ENCODE data around the gene TTLL3. TPM values are rescaled to one million over a fixed set of nuclear protein-coding genes. Genes with fewer than 3 reads are reported as not detected.

The TTLL3 gene
- total RNA-seq, 1 donor from 2014 or later, result 53.6 TPM

DNA sequence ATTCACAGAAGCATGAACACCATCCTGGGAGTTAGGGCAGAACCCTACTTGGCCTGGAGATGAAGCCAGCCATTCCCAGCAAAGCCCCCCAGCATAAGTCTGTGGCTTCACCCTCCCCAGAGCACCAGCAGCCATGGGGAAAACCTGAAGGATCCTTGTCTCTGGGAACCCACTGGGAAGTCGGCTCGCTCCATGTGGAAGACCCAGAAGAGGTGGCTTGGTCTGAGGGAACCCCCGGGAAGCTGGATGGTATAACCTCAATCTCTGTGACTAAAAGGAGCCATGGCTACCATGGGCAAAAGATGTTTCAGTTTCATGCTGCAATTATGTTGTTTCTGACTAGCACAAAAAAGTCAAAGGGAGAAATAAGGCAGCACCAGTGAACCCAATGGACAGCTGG is 45.5 kb downstream of the TTLL3 start:
- DNase-seq (ENCODE audit: extremely low spot score, unreplicated experiment), result no peak
- TF ChIP-seq, protein P1, sequence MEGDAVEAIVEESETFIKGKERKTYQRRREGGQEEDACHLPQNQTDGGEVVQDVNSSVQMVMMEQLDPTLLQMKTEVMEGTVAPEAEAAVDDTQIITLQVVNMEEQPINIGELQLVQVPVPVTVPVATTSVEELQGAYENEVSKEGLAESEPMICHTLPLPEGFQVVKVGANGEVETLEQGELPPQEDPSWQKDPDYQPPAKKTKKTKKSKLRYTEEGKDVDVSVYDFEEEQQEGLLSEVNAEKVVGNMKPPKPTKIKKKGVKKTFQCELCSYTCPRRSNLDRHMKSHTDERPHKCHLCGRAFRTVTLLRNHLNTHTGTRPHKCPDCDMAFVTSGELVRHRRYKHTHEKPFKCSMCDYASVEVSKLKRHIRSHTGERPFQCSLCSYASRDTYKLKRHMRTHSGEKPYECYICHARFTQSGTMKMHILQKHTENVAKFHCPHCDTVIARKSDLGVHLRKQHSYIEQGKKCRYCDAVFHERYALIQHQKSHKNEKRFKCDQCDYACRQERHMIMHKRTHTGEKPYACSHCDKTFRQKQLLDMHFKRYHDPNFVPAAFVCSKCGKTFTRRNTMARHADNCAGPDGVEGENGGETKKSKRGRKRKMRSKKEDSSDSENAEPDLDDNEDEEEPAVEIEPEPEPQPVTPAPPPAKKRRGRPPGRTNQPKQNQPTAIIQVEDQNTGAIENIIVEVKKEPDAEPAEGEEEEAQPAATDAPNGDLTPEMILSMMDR (IDR thresholded peaks at IDR 0.05), result no peak
- H3K4me1 Mint-ChIP-seq (ENCODE audit: unreplicated experiment), result no peaks in the 10 kb centered on the region
- peaks cover 18% of the 10 kb centered on the region for H3K27me3 Mint-ChIP-seq (ENCODE audit: unreplicated experiment)
- no peak overlapping the region for H3K27ac Mint-ChIP-seq (ENCODE audit: unreplicated experiment)
- H3K4me3 Mint-ChIP-seq (ENCODE audit: unreplicated experiment), result no peak overlapping the region
- H3K36me3 Mint-ChIP-seq (ENCODE audit: unreplicated experiment), result no peaks in the 10 kb centered on the region
- H3K9me3 Mint-ChIP-seq (ENCODE audit: unreplicated experiment), result no peaks in the 10 kb centered on the region

- DNase-seq (ENCODE audit: extremely low spot score, unreplicated experiment), result no peak
These were observed 49.5 kb downstream of the TTLL3 start for GRCh38 chr3:9859530-9860025.

GRCh38 chr3:9861201-9861600 is 51.1 kb downstream of the TTLL3 start:
- TF ChIP-seq, protein P1 (IDR thresholded peaks at IDR 0.05), result no peak
- no peaks in the 10 kb centered on the region for H3K27me3 Mint-ChIP-seq (ENCODE audit: unreplicated experiment)
- H3K27ac Mint-ChIP-seq (ENCODE audit: unreplicated experiment), result no peak overlapping the region
- H3K4me3 Mint-ChIP-seq (ENCODE audit: unreplicated experiment), result no peak overlapping the region
- no peaks in the 10 kb centered on the region for H3K36me3 Mint-ChIP-seq (ENCODE audit: unreplicated experiment)
- H3K9me3 Mint-ChIP-seq (ENCODE audit: unreplicated experiment), result no peaks in the 10 kb centered on the region
- DNase-seq (ENCODE audit: extremely low spot score, unreplicated experiment), result no peak
- H3K4me1 Mint-ChIP-seq (ENCODE audit: unreplicated experiment), result peaks cover 23% of the 10 kb centered on the region

More at GRCh38 chr3:9859530-9860025, 49.5 kb downstream of the TTLL3 start:
- Mint-ChIP-seq H3K36me3 (ENCODE audit: unreplicated experiment) (no peaks in the 10 kb centered on the region), H3K4me1 (ENCODE audit: unreplicated experiment) (peaks cover 18% of the 10 kb centered on the region), H3K27me3 (ENCODE audit: unreplicated experiment) (no peaks in the 10 kb centered on the region), H3K9me3 (ENCODE audit: unreplicated experiment) (no peaks in the 10 kb centered on the region), H3K4me3 (ENCODE audit: unreplicated experiment) (no peak overlapping the region), H3K27ac (ENCODE audit: unreplicated experiment) (no peak overlapping the region)
- TF ChIP-seq, protein P1 (IDR thresholded peaks at IDR 0.05), result no peak

GRCh38 chr3:9861626-9862130 is 51.6 kb downstream of the TTLL3 start:
- no peak overlapping the region for H3K27ac Mint-ChIP-seq (ENCODE audit: unreplicated experiment)
- H3K4me3 Mint-ChIP-seq (ENCODE audit: unreplicated experiment), result no peak overlapping the region
- H3K27me3 Mint-ChIP-seq (ENCODE audit: unreplicated experiment), result no peaks in the 10 kb centered on the region
- H3K36me3 Mint-ChIP-seq (ENCODE audit: unreplicated experiment), result no peaks in the 10 kb centered on the region
- TF ChIP-seq, protein P1 (IDR thresholded peaks at IDR 0.05), result no peak
- no peaks in the 10 kb centered on the region for H3K9me3 Mint-ChIP-seq (ENCODE audit: unreplicated experiment)
- peaks cover 23% of the 10 kb centered on the region for H3K4me1 Mint-ChIP-seq (ENCODE audit: unreplicated experiment)
- no peak for DNase-seq (ENCODE audit: extremely low spot score, unreplicated experiment)

DNA sequence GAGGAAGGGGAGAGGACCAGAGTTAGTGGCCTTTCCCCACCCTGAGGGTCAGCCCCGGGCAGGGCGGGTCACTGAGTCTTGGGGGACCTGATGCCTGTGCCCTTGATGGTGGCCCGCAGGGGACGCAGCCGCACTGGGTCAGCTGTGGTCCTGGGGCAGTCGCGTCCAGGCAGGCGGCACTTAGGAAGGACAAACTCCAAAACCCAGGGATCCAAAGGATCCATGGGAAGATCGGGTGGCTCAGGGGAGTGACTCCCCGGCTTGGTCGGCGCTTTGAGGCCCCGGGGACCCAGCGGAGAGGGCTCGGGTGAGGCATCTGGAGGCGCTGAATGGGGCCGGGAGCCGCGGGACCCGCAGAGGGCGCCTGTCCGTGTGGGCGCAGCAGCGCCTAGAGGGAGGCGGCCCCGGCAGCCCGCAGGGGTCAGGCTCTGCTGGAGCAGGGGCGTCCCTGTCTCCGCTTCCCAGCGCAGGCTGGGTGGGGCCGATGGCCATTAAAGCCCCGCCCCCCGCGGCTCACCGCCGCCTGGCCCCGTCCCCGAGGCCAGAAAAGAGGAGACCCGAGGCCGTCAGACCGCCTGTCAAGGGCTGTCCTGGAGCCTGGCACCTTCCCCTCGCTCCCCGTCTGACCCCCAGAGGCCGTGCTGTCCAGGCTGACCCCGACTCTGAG is 52.5 kb downstream of the TTLL3 start:
- H3K9me3 Mint-ChIP-seq (ENCODE audit: unreplicated experiment), result no peaks in the 10 kb centered on the region
- no peak for DNase-seq (ENCODE audit: extremely low spot score, unreplicated experiment)
- TF ChIP-seq, protein P1 (IDR thresholded peaks at IDR 0.05), result no peak
- H3K27me3 Mint-ChIP-seq (ENCODE audit: unreplicated experiment), result no peaks in the 10 kb centered on the region
- H3K27ac Mint-ChIP-seq (ENCODE audit: unreplicated experiment), result no peak overlapping the region
- no peaks in the 10 kb centered on the region for H3K36me3 Mint-ChIP-seq (ENCODE audit: unreplicated experiment)
- peaks cover 23% of the 10 kb centered on the region for H3K4me1 Mint-ChIP-seq (ENCODE audit: unreplicated experiment)
- no peak overlapping the region for H3K4me3 Mint-ChIP-seq (ENCODE audit: unreplicated experiment)
